Ascending aorta (tissue), 2 donors: ENCODE data around the gene DPM2. TPM values are rescaled to one million over a fixed set of nuclear protein-coding genes. Genes with fewer than 3 reads are reported as not detected.
A peak's percentile ranks its signal among the peaks of the same experiment; 100 is the strongest.

Experiments used
- DNase-seq, 2 donors: peaks; one replicate each; pipeline ENCODE4 v3.0.0-alpha.2; 2019; ENCODE audit warnings: low spot score in 2 of 2
- H3K27ac ChIP-seq, 2 donors: fragments of 200-600 bp; sonication (generic); one replicate each; pipeline ENCODE4 v1.5.1; 2016 to 2017; ENCODE audit warnings: mild to moderate bottlenecking in 1 of 2
- H3K27me3 ChIP-seq: fragments of 200-600 bp; sonication (generic); one replicate; pipeline ENCODE4 v1.5.1; 2017
- H3K36me3 ChIP-seq, 2 donors: fragments of 200-600 bp; sonication (generic); one replicate each; pipeline ENCODE4 v1.5.1; 2016
- H3K4me1 ChIP-seq, 2 donors: fragments of 200-600 bp; sonication (generic); one replicate each; pipeline ENCODE4 v1.5.1; 2016 to 2017; ENCODE audit warnings: mild to moderate bottlenecking in 1 of 2
- H3K4me3 ChIP-seq, 2 donors: fragments of 200-600 bp; sonication (generic); one replicate each; pipeline ENCODE4 v1.5.1; 2016 to 2017; ENCODE audit warnings: mild to moderate bottlenecking in 1 of 2
- H3K9me3 ChIP-seq, 2 donors: fragments of 200-600 bp; sonication (generic); one replicate each; pipeline ENCODE4 v1.5.1; 2016
- CTCF ChIP-seq, 3 experiments: fragments of 200-600 bp in 2 of 3; fragments of 450-650 bp in 1 of 3; sonication (generic) in 2 of 3; IDR thresholded peaks; one replicate each; pipeline ENCODE4 v1.5.1; 2016 to 2019; ENCODE audit warnings: antibody characterized with exemption in 3 of 3, mild to moderate bottlenecking in 1 of 3, moderate library complexity in 1 of 3
- intact Hi-C: fragments of 100-400 bp; cut with DNase I; formaldehyde crosslinking; loops from one replicate; pipeline ENCODE4 v1.15.1; 2023
- total RNA-seq: library from RNA; depleted of rRNA; stranded (reverse); fragments of >200 nt; gene quantifications from one replicate; pipeline ENCODE4 v1.1.0, GENCODE V29; 2016

Gene DPM2
- total RNA-seq, 1 donor from 2014 or later, result 18.2 TPM

DNA sequence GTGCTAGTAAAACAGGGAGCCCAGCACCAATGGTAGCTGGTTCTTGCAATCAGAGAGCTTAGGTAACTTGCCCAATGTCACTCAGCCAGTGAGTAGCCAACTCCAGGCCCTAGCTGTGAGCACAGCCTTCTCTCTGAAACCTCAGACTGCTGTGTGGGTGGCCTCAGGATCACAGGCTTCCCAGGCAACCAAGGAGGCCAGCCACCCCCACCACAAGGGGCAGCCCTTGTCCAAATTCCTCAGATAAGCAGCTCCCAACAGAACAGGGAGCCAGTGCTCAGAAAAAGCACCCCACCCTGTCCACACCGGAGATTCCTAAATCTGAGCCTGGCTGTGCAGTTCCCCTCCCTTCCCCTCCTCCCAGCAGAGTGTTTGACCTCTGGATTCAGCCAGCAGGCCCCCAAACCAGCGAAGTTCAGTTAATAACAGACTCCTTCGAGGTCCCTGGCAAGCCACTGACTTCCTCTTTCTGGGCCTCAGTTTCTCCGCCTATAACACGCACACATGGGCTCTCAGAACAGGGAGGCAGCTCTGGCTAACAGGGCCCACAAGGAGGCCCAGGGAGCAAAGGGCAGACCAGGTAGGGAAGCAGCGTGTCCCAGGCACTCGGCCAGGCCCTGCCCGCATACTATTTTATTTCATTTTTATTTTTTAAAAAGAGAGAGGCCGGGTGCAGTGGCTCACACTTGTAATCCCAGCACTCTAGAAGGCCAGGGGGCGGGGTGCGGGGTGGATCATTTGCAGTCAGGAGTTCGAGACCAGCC, 40.4 kb upstream of the DPM2 start:
- no peaks in the 10 kb centered on the region for H3K36me3 ChIP-seq
- peak overlapping the region; percentile 71 to 87 for H3K4me3 ChIP-seq
- no peaks in the 10 kb centered on the region for H3K27me3 ChIP-seq
- peak overlapping the region; percentile 66 to 79 for H3K27ac ChIP-seq
- H3K4me1 ChIP-seq, result peaks cover 46 to 64% of the 10 kb centered on the region in 2 donors
- peak in 1 of 2 donors; percentile 89 for DNase-seq
- TF ChIP-seq CTCF (IDR thresholded peaks at IDR 0.05), result peak in 1 of 3 experiments; percentile 7
- intact Hi-C loops, result loop anchor here (2.0 to 5.0 kb wide), 2 partner anchors 75 to 149 kb away; partner anchors contain the start of gene PTGES2
- no peaks in the 10 kb centered on the region for H3K9me3 ChIP-seq

GRCh38 chr9:127977009-127977883, 39.6 kb upstream of the DPM2 start:
- H3K4me3 ChIP-seq, result peak overlapping the region; percentile 71 to 87
- no peak for DNase-seq
- TF ChIP-seq CTCF (IDR thresholded peaks at IDR 0.05), result no peak
- no peaks in the 10 kb centered on the region for H3K36me3 ChIP-seq
- no peaks in the 10 kb centered on the region for H3K9me3 ChIP-seq
- H3K27me3 ChIP-seq, result no peaks in the 10 kb centered on the region
- peaks cover 53 to 72% of the 10 kb centered on the region in 2 donors for H3K4me1 ChIP-seq
- H3K27ac ChIP-seq, result peak overlapping the region; percentile 66 to 79
- intact Hi-C loops, result loop anchor here (2.0 to 5.0 kb wide), 2 partner anchors 74 to 150 kb away; partner anchors contain the start of gene PTGES2

- no peak overlapping the region for H3K27ac ChIP-seq
- DNase-seq, result no peak
- H3K36me3 ChIP-seq, result no peaks in the 10 kb centered on the region
- H3K4me1 ChIP-seq, result peaks cover 59 to 75% of the 10 kb centered on the region in 2 donors
- H3K27me3 ChIP-seq, result no peaks in the 10 kb centered on the region
- intact Hi-C loops, result loop anchor here (2.0 to 5.0 kb wide), 2 partner anchors 74 to 151 kb away; partner anchors contain the start of gene PTGES2
- TF ChIP-seq CTCF (IDR thresholded peaks at IDR 0.05), result no peak
- no peak overlapping the region for H3K4me3 ChIP-seq
- no peaks in the 10 kb centered on the region for H3K9me3 ChIP-seq
These were observed 38.8 kb upstream of the DPM2 start for GRCh38 chr9:127976498-127976897.

- DNase-seq, result no peak
- peak overlapping the region in 1 of 2 donors; percentile 21 for H3K4me3 ChIP-seq
These were observed 38.0 kb upstream of the DPM2 start for GRCh38 chr9:127975376-127976315.

More at GRCh38 chr9:127975376-127976315, 38.0 kb upstream of the DPM2 start:
- Histone ChIP-seq H3K27me3 (no peaks in the 10 kb centered on the region), H3K27ac (peak overlapping the region; percentile 29 to 63), H3K4me1 (peaks cover 59 to 78% of the 10 kb centered on the region in 2 donors), H3K36me3 (no peaks in the 10 kb centered on the region), H3K9me3 (no peaks in the 10 kb centered on the region)
- TF ChIP-seq CTCF (IDR thresholded peaks at IDR 0.05), result no peak
- intact Hi-C loops, result loop anchor here (2.0 to 5.0 kb wide), 2 partner anchors 73 to 152 kb away; partner anchors contain the start of gene PTGES2
